GM21786 (cell line): ENCODE data around the gene ZNF184.

ENCODE experiments used
- ATAC-seq: cut with Tn5 transposase; IDR thresholded peaks from one replicate; pipeline ENCODE4 v1.9.1; 2021; ENCODE audit not compliant: unreplicated experiment

Gene ZNF184

DNA sequence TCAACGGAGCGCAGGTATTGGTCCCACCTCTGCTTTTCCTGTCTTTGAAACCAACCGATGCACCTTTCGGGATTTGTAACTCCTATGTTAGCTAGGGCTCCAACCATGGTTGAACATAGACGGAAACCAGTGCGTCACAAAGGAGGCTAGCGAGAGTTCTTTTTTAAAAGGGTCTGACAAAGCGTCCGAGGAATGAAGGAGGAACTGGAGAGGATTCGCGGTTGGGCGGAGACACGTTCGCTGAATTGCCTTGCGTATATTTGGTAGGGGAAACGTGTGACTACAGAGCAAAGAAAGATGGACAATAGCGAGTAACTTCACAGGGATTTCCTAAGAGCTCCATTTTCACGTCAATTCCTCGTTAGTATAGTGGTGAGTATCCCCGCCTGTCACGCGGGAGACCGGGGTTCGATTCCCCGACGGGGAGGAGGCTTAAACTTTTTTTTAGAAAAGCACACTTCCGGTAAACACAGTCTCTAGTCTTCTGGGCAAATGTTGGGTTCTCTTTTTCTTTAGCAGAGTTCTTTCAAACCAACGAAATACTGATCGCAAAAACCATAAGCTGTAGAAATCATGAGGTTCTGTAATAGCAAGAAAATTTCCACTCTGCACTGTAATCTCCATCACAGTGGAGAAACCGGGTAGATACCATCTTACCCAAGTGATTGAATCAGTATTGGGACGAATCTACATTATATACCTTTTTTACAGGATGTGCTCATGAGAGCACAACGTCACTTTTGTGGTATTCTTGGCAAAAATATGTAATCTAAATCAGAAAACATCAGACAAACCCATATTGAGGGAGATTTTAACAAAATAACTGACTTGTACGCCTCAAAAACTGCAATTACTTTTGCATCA is 6.6 kb upstream of the ZNF184 start:
- peak; percentile 63 for ATAC-seq

- ATAC-seq = peak; percentile 49
Observed at GRCh38 chr6:27478706-27479318, 5.9 kb upstream of the ZNF184 start.

DNA sequence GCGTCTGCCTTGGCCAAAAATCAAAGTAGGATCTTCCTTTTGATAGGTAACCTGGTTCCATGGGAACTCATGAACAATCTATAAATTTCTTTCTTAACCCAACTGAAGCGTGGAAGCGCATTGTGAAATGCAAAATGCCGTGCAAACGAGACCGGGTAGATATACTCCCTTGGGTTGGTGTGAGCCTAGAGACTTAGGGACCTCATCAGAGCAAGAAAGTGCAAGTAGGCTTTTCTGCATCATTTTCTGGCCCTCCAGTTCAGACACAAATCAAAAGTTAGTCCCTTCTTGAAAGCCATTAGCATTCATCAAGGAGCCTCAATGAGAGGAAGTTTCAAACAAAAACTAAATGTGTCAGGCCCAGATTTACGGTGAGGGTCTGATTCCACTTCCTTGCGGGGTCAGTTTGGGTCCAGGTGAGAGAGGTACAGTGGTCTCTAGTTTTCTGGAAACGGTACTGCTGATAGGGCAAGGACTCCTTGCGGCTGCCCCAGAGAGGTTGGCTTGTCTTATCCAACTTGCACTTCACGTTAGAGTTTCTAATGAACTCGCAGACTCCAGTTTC is 5.3 kb upstream of the ZNF184 start:
- peak; percentile 16 for ATAC-seq

- no peak for ATAC-seq
Observed at GRCh38 chr6:27477318-27478013, 4.6 kb upstream of the ZNF184 start.

- ATAC-seq = no peak
Observed at GRCh38 chr6:27476090-27476489, 3.2 kb upstream of the ZNF184 start.

DNA sequence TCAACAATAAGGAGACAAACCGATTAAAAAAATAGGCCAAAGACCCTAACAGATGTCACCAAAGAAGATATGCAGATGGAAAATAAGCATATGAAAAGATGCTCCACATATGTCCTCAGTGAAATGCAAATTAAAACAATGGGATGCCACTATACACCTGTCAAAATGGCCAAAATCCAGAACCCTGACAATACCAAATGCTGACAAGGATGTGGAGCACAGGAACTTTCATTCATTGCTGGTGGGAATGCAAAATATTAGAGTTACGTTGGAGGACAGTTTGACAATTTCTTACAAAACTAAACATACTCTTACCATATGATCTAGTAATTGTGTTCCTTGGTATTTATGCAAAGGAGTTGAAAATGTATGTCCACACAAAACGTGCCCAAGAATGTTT is 1.8 kb upstream of the ZNF184 start:
- ATAC-seq = no peak

- ATAC-seq = no peak
Observed at GRCh38 chr6:27474172-27474465, 1.2 kb upstream of the ZNF184 start.

GRCh38 chr6:27472182-27472616 is 706 bp downstream of the ZNF184 start:
- ATAC-seq = peak; percentile 35

DNA sequence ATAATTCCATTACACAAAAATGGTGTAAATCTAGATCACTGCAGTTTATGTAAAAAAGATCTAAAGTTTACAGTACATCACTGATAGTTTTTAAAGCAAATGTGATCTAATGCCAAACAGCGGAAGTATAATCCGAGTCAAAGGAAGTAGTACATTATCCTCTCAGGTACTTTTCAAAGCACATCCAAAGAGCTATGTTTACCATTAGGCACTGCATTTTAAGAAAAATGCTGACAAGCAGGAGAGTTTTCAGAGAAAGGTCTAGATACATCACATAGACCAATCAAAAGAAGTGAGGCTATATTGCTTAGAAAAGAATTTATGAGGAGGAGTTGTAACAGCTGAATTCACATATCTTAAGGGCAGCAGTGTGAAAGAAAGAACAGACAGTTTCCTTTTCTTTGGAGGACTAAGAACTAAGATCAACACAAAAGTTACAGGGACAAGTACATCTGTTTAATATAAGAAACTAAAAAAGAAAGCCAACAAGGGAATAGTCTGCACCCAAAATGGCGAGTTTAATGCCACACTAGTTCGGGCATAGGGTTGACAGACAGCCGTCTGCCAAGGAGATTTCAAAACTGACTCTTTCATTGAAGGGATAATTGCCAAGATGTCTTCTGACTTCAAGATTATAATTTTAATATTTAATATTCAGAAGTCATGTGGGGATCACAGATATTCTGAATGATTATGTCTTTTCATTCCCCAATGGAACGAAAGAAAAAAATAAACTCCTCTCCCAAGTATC is 1.4 kb downstream of the ZNF184 start:
- ATAC-seq = no peak

DNA sequence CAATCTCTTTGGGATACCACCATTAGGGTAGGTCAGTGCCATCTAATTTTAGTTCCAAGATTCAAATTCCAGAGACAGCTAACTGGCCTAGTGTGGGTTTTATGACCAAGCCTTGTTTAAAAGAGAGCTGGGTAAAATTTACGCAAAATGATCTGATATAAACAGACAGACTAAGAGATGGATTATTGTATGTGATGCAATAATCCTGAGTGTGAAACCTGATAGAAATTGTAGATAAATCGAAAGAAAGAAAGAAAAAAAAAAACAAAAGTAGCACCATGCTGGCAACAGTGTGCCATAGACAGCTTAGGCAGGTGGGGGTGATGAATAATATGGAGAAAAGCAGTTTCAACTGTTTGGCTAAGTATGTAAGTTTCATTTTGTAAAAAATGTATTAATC is 2.9 kb downstream of the ZNF184 start:
- no peak for ATAC-seq

DNA sequence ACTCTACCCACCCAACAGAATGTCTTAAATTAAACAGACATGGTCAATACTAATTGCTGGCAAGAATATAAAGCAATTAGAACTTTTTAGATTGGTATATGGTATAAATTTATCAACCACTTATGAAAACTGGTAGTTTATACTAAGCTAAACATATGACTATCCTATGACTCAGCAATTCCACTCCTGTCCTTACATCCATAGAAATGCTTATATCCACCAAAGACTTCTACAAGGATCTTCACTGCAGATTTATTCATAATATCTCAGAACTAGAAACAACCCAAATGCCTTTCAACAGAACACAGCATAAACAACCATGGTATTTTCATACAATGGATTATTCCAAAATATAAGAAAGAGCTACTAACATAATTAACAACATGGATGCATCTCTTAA is 4.6 kb downstream of the ZNF184 start:
- ATAC-seq = no peak

DNA sequence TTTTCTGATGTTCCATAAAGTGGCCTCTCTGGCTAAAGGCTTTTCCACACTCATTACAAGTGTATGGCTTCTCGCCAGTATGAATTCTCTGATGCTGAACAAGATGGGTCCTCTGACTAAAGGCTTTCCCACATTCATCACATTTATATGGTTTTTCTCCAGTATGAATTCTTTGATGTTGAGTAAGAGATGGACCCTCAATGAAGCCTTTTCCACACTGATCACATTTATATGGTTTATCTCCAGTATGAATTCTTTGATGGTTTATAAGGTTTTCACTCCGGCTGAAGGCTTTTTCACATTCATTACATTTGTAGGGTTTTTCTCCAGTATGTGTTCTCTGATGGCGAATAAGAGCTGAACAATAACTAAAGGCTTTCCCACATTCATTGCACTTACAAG is 20.4 kb downstream of the ZNF184 start:
- ATAC-seq = no peak

DNA sequence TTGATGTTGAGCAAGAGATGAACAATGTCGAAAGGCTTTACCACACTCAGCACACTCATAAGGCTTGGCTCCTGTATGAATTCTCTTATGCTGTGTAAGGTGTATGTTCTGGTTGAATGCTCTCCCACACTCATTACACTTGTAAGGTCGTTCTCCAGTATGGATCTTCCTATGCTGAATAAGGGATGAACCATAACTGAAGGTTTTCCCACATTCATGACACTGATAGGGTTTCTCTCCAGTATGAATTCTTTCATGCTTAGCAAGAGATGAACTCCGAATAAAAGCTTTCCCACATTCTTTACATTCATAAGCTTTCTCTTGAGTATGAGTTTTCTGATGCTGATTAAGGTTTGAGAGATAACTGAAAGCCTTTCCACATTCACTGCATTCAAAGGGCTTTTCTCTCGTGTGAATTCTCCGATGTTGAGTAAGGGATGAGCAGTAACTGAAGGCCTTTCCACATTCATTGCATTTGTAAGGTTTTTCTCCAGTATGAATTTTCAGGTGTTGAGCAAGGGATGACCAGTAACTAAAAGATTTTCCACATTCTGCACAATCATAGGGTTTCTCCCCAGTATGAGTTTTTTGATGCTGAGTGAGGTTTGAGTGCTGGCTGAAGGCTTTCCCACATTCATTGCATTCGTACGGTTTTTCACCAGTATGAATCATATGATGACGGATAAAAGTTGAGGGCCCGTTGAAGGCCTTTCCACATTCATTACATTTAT is 21.1 kb downstream of the ZNF184 start:
- ATAC-seq = no peak

GRCh38 chr6:27448456-27448855 is 24.4 kb downstream of the ZNF184 start:
- no peak for ATAC-seq

DNA sequence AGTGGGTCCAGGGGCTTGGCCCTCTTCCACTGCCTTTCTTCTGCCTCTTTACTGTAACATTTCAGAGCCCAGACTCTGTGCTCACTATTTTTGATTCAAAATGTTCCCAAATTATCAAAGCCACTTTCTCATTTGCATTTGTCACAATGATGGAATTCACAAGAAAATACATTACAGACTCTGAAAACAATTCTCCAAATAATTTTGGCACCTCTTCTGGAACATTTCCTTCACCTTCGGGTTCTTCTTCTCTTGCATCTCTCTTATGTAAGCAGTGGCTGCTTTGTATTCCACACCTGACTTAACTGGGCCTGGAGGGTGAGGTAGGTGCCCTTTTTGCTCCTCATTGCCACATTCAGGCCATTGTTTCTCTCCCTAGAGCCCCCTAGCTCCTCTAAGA is 30.0 kb downstream of the ZNF184 start:
- ATAC-seq = no peak

DNA sequence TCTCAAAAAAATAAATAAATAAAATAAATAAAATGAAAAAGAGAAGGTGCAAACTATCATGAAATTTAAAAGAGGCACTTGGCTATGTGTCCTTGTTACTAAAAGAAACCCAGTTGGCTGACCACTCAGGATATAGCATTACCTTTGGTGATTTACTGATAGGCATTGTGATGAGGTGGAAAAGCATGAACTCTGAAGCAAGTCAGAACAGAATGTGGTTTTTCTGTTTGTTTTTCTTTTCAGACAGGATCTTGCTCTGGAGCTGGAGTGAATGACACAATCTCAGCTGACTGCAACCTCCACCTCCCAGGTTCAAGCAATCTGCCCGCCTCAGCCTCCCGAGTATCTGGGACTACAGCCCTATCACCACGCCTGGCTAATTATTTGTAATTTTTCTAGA is 31.9 kb downstream of the ZNF184 start:
- ATAC-seq = no peak

- ATAC-seq = no peak
Observed at GRCh38 chr6:27439371-27439770, 33.5 kb downstream of the ZNF184 start.

- no peak for ATAC-seq
Observed at GRCh38 chr6:27433714-27434113, 39.2 kb downstream of the ZNF184 start.

- ATAC-seq = no peak
Observed at GRCh38 chr6:27428966-27429365, 43.9 kb downstream of the ZNF184 start.

DNA sequence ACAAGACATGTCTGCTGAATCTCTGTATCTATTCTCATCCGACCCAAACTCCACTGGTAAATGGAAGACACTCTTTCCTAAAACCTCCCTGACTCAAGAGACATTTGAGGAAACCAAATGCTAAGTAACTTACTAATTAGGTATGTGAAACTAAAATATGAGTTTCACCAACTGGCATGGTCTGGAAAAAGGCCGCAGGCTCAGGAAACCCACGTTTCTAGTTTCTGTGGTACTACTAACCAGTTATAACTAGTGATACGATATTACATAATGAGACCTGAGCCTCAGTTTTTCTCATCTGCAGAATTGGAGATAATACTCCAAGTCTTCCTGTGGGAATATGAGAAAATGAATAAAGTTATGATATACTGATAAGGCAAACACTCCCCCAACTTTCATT is 44.4 kb downstream of the ZNF184 start:
- no peak for ATAC-seq
